Stimulated activated CD4-positive, alpha-beta T cell treated with anti-CD3 and anti-CD28 coated beads, Interleukin-2, amount 100 ng/mL, for 48 hours (primary cell): Measurements from ENCODE around the gene SEPSECS.

ENCODE experiments used
- DNase-seq, 2 donors: peaks; one replicate each; pipeline ENCODE4 v3.0.0-alpha.2; 2020

SEPSECS gene

DNA sequence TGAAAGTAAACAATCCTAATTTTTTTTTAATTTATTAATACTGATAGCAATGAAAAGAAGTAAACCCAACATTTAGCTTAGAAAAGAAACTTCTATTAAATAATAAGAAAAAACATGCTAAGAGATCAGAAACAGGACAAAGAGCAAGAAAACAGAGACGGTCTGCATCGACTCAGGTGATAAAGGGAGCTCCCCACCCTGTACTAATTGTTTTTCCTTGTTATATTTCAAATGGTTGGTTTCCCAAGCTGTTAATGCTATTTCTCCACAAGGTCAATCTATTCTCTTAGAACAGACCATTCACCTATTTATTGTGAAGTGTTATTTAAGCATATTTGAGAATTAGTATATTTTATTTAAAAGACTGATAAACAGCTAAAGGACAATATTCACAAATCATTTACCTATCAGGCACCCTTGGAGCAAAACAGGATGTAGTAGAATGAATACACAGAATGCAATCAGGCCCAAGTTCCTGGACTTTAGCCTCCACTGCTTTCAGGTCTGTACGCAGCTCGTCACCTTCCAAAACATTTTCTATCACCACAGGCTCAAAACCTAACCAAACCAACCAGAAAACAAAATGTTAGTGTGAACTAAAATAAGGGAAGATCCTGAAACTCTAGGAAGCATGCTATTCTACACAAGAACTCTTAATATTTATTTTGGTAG is 5.5 kb downstream of the SEPSECS start:
- DNase-seq: no peak

DNA sequence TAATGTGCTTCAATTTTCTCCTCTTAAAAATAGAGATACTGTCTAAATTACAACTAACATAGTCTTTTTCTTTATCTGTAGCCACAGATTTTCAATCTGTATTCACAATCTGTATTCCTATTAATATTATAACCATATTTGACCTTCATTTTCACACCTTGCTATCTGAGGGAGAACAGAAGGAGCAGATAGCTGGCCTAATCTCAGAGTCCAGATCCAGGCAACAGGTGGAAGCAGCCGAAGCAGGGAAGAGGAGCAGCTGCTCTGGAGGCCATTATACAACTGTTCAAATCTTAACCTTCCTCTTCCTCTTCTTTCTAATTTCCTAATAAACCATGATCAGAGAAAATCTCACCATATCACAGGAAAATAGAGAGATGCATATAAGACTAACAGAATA is 14.2 kb downstream of the SEPSECS start:
- no peak for DNase-seq

- DNase-seq: no peak
Observed at GRCh38 chr4:25144870-25145481, 15.3 kb downstream of the SEPSECS start.

- no peak for DNase-seq
Observed at GRCh38 chr4:25142468-25142867, 17.8 kb downstream of the SEPSECS start.

GRCh38 chr4:25141592-25141991 is 18.7 kb downstream of the SEPSECS start:
- DNase-seq: no peak

- DNase-seq: no peak
Observed at GRCh38 chr4:25133132-25133531, 27.1 kb downstream of the SEPSECS start.

- DNase-seq: no peak
Observed at GRCh38 chr4:25131926-25132325, 28.3 kb downstream of the SEPSECS start.

- no peak for DNase-seq
Observed at GRCh38 chr4:25131381-25131780, 28.9 kb downstream of the SEPSECS start.

GRCh38 chr4:25129917-25130316 is 30.3 kb downstream of the SEPSECS start:
- DNase-seq: no peak

DNA sequence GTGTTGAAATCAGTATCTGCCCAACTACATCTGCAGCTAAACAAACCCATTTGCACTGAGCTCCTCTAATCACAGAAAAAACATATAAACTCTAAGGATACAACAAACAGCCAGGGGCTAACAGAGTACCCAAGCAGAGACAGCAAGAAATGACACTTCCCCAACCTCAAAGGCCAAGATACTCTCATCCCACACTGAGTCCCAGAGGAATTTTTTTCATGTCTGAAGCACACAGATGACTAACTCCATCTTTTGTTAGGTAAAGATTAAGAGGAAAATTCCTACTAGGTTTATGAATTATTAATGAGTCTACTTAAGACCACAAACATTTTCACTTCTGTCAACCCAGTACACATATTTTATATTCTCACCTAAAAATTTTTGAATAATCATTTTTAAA is 31.6 kb downstream of the SEPSECS start:
- DNase-seq: no peak

- peak in 1 of 2 donors; percentile 4 for DNase-seq
Observed at GRCh38 chr4:25123236-25123635, 37.0 kb downstream of the SEPSECS start.

GRCh38 chr4:25120146-25120940 is 39.9 kb downstream of the SEPSECS start:
- DNase-seq: no peak

DNA sequence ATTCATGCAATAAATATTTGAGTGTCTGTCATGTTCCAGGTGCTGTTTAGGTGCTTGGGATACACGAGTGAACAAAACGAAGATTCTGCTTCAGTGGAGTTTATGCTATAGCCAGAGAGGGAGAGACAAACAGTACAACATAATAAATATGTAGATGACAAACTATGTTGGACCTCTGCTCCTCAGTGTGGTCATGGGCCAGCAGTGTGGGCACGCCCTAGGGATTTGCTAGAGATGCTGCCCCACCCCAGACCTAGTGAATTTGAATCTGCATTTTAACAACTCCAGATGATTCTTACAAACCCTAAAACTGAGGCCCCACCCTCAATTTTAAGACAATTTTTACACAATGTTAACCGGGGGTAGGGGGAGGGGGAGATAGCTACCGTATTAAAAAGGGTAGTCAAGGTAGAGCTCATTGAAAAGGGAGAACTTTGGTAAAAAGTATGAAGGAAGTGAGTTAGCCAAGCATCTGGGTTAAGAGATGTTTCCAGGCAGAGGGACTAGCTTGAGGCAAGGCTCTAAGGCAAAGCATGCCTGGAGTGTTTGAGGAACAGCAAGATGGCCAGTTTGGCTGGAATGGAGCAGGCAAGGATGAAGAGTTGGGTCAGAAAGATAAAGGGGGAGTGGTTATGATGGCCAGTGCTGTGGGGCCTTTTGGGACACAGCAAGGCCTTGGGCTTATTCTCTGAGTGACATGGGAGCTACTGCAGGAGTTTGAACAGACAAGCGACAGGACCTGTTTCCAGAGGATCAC is 42.4 kb downstream of the SEPSECS start:
- DNase-seq: no peak

DNA sequence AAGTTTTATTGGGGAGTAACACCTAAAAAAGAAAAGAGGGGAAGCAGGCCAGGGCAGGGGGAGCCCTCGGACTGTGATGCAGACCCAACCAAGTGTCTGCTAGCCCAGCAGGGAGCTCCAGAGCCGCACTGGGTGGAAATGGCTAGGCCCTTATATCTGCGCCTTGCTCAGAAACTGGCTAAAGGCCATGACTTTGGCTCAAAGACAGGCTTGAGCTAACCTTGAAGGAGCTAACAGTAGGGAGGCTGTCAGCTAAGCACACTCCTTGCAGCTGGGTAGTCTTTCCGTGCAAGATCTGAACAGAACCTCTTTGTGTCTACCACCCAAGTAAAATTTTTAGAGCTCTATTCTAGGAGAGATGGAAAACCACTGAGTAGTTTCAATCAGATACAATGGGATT is 43.0 kb downstream of the SEPSECS start:
- no peak for DNase-seq

- no peak for DNase-seq
Observed at GRCh38 chr4:25113915-25114904, 46.0 kb downstream of the SEPSECS start.

DNA sequence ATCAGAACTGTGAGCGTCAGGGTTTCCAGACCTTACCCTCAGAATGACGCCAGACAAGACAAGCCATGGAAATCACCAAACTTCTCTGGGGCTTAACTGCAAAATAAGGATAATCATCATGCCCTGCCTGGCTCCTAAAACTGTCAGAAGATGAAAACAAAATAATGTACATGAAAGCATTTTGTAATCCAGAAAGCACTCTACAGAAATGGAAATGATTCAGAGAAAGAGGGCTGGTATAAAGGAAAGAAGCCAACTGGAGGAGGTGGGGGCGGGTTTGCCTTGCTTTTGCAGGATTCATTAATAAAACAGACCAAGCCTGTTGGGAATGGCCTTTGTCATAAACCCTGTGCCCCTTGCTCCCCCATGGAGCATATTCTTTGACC is 47.3 kb downstream of the SEPSECS start:
- no peak for DNase-seq

GRCh38 chr4:25112366-25112994 is 47.8 kb downstream of the SEPSECS start:
- DNase-seq: no peak

GRCh38 chr4:25111648-25112196 is 48.5 kb downstream of the SEPSECS start:
- DNase-seq: no peak

- no peak for DNase-seq
Observed at GRCh38 chr4:25110527-25111329, 49.5 kb downstream of the SEPSECS start.

DNA sequence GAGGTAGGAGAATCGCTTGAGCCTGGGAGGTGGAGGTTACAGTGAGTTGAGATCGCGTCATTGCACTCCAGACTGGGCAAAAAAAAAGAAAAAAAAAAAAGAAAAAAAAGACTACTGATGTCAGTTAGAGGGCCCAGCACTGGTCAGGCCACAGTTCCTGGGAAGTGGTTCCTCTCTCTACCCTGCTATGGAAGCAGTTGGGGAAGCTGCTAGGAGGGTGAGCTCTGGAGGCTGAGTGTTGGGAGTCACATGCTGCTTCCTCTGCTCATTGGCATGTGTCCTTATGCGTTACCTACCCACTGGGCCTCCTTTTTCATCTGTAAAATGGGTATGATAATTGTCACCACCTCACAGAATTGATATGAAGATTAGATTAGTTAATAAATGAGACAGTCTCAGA is 50.7 kb downstream of the SEPSECS start:
- DNase-seq: no peak
